HG03558 (cell line): ENCODE data around the gene DNAH6.
"Not testable (repeated sequence)": the region's sequence is repeated elsewhere in the genome, so short reads cannot be mapped to it uniquely, and the experiment has no call there.

ENCODE experiments used
- ATAC-seq: cut with Tn5 transposase; IDR thresholded peaks from one replicate; pipeline ENCODE4 v1.9.1; 2021; ENCODE audit warnings: moderate number of reproducible peaks; ENCODE audit not compliant: unreplicated experiment; ENCODE audit errors: extremely low read depth

Gene DNAH6

DNA sequence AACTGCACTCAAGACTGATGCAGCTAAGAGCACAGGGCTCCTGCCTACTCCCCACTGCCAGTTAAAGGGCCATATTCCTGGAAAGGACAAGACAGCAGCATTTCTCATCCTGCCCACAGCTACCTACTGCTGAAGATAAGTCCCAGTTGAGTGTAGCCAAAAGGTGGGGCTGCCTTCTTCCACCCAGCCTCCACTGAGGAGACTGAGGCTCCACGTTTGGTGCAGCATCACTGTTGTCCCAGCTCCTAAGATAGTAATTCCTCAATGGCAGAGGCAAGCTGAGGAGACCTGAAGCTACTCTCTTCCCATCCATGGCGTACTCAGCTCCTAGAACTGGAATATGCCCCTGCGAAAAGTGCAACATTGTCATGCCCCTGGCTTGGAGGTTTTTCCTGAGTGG, 214.9 kb downstream of the DNAH6 start:
- no peak for ATAC-seq

DNA sequence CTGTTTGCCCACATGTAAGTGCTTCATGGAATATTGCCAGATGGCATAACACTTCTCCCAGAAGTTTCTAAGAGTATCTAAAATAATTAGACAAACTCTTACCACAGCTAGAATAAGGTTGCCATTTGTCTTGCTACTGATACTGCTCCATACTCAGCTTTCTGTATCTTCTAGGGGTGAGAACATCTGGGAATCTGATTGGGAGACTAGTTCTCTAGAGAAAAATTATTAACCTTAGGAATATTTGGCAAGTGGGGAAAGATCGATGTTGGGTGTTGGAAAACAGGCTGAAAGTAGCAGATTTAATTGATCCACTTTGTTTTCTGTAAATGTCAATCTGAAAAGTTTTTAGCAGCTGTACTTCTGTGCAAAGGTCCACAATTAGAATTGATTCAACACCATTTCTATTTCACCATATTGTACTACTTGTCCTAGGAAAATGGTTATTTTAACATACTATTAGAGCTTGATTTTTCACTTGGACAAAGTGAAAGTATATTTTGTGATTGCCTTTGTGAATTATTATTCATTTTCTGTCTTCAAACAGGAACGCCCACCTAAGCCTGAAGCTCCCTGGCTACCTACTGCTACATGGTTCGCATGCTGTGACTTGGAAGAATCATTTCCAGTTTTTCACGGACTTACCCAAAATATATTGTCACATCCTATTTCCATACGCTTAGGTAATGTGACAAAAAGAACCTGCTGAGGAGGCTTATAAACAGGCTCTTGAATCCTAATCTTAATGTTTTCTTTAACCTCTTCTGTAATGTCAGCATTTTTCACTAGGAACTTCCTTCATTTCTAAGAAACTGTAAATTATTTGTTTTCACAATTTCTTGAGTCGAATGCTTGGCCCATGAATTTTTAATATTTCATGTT, 216.8 kb downstream of the DNAH6 start:
- no peak for ATAC-seq

DNA sequence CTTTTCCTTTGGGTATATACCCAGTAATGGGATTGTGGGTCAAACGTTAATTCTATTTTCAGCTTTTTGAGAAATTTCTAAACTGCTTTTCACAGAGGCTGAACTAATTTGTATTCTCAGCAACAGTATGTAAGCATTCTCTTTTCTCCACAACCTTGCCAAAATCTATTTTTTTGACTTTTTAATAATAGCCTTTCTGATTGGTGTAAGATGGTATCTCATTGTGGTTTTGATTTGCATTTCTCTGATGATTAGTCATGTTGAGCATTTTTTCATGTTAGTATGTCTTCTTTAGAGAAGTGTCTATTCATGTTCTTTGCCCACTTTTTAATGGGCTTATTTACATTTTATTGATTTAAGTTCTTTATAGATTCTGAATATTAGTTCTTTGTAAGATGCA, 219.1 kb downstream of the DNAH6 start:
- no peak for ATAC-seq

DNA sequence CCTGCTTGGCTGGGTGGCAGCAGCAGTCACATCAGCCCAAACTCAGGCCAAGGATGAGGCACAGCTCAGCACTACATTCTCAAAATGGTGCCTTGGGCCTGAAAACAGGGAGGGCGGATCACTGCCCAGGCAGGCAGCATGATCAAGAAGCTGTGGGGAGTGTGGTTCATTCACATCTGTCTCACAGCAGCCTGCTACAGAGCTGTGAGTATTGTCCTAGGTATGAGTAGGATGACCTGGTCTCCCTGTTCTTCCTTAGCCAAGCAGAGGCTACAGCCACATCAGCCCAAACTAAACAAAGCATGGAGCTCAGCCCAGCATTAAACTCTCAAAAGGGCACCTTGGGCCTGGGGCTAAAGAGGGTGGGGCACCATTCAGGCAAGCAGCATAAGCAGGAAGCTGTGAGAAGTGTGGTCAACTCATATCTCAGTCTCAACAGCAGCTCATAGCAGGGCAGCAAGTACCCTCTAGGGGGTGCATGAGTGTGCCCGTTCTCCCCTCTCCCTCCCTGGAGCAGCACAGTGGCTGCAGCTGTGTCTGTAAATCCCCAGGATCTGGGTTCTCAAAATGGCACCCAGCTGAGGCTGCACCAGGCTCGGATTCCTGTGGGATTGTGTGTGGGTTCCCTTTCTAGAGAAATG, 225.0 kb downstream of the DNAH6 start:
- ATAC-seq: peak; percentile 83

DNA sequence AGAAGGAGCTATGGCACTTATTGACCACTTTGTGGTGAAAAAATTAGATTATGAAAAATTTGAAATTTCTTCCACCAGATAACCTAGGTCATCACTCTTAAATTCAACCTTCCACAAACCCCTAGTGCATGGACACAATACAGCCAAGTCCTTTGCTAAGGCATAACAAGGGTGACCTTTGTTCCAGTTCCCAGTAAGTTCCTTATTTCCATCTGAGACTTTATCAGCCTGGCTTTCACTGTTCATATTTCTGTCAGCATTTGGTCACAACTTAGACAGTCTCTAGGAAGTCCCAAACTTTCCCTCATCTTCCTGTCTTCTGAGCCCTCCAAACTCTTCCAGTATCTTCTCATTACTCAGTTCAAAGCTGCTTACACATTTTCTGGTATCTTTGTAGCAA, 232.0 kb downstream of the DNAH6 start:
- ATAC-seq: no peak

DNA sequence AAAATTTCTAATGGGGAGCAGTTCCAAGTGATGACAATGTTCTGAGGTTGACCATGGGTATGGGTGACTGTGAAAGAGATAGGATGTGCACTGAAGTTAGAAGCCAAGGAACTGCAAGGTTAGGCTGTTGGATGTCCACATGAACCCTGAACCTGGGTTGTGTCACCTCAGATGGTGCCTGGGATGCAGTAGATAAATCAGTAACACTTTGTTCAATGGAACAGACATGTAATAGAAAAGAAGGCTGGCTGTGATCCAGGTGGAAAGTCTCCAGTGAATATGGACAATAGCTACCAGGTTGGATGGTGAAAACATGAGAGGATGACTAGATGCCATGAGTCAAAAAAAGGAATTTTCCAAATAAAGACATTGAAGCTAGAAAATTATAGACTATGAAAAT, 233.1 kb downstream of the DNAH6 start:
- ATAC-seq: no peak

DNA sequence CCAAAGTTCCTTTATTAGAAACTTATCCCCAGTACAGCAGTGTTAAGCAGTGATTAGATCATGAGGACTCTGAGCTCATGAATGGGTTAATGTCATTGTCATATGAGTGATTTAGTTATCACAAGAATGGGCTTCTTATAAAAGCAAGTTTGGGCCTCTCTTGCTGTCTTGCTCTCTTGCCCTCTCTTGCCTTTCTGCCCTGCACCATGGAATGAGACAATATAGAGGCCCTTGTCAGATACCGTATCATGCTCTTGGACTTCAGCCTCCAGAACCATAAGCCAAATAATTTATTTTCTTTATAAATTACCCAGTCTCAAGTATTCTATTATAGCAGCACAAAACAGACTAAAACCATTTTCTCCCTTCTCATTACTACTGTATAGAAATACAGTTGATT, 238.8 kb downstream of the DNAH6 start:
- ATAC-seq: no peak

DNA sequence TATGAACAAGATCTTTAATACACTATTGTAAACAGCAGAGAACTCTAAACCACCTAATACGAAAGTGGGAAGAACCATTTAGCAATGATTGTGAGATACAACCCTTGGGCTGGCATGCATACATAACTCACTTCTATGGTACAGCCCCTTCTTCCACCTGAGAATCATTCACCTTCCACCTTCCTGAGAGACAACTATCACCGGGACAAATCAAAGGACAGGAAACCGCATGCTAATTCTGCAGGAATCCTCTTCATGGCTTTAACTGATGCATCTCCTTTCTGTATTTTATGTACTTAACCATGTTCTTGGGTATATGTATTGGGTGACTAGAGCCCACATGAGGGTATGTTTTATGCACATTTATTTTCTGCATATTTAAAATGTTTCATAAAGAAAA, 241.3 kb downstream of the DNAH6 start:
- no peak for ATAC-seq

DNA sequence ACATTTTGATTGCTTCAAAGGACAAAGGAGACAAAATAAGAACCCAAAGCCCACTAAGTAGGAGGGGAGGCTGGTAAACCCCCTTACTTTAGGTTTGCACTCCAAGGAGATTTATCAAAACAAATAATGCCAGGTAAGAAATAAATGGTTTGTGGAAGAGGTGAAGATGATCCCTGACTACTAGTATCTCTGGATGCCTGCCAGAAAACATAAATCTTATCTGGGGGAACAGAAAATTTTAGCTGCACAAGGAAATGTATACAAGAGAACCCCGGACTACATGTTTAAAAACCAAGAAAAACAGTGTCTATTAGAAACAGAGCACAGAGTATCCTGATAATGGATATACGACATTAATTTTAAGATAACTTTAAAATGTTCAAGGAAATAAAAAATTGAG, 250.5 kb downstream of the DNAH6 start:
- no peak for ATAC-seq

DNA sequence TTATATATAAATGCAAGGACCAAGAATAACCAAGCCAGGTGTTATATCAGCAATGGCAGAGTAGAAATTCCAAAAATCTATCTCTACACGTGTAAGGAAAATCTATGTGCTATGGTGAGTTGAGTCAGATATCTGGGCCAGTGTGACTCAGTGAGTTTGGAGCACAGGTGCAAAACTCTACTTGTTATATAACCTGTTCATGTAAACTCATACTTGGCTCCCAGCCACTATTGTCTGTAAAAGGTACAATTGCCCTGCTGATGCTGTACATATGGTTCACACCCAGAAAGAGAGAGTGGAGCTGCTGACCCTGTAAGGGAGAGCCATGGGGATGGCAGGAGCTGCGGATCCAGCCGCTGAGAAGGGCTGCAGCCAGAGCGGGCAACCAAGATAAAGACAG, 252.5 kb downstream of the DNAH6 start:
- no peak for ATAC-seq

DNA sequence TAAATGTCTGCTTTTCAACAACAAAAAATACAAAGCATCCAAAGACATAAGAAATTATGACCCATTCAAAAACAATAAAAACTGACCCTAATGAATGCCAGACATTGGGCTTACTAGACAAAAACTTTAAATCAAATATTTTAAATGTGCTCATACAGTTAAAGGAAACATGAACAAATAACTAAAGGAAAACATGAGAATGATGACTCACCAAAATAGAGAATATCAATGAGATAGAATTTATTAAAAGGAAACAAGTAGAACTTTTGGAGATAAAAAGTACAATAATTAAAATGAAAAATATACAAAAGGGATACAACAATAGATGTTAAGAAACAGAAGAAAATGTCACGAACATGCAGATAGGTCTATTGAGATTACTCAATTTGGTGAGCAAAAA, 254.0 kb downstream of the DNAH6 start:
- ATAC-seq: no peak

DNA sequence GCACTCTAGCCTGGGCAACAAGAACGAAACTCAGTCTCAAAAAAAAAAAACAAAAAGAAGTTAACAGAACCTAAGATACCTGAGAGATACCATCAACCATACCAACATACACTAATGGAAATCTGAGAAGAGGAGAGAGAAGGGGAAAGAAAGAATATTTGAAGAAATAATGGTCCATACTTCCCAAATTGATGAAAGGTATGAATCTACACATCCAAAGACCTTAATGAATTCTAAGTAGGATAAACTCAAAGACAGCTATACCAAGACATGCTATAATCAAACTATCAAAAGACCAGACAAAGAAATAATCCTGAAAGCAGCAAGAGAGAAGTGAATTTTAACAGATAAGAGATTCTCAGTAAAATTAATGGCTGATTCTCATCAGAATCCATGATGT, 255.0 kb downstream of the DNAH6 start:
- no peak for ATAC-seq

DNA sequence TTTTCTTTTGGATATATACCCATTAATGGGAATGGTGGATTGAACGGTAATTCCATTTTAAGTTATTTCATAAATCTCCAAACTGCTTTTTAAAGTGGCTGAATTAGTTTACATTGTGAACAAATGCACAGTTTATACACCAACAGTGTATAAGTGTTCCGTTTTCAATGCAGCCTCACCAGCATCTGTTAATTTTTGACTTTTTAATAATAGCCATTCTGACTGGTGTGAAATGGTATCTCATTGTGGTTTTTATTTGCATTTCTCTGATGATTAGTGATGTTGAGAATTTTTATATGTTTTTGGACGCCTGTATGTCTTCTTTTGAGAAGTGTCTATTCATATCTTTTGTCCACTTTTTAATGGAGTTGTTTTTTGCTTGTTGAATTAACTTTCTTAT, 257.3 kb downstream of the DNAH6 start:
- not testable (repeated sequence) for ATAC-seq

DNA sequence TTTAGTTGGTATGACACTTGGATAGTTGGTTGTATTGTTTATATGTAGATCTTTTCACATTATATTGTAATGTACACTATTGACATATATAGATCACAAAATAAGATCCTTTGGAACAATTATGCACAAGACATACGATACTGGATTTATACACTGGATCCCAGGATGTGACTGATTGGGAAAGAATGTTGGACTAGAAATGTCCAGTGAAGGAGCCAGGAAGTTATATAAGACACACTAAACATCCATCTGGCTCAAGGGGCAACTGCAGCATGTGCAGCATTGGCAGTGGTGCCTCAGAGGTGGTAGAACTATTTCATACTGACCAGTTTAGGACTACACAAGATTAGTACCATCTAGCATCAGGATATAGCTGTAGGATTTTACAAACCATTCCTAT, 259.7 kb downstream of the DNAH6 start:
- no peak for ATAC-seq

DNA sequence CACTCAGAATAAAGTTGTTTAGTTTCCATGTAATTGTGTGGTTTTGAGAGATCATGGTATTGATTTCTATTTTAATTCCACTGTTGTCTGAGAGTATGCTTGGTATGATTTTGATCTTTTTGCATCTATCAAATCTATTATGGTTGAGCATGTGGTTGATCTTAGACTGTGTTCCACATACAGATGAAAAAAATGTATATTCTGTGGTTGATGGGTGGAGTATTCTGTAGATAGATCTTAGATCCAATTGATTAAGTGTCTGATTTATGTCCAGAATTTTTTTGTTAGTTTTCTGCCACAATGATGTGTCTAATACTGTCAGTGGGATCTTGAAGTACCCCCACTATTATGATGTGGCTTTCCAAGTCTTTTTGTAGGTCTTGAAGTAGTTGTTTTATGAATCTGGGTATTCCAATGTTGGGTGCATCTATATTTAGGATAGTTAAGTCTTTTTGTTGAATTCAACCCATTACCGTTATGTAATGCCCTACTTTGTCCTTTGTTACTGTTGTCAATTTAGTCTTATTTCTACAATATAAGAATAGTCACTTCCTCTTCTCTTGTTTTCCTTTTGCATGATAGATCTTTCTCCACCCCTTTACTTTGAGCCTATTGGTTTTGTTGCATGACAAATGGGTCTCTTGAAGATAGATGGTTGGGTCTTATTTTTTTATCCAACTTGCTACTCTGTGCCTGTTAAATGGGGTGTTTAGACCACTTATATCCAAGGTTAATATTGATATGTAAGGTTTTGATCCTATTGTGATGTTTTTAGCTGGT, 262.8 kb downstream of the DNAH6 start:
- no peak for ATAC-seq

DNA sequence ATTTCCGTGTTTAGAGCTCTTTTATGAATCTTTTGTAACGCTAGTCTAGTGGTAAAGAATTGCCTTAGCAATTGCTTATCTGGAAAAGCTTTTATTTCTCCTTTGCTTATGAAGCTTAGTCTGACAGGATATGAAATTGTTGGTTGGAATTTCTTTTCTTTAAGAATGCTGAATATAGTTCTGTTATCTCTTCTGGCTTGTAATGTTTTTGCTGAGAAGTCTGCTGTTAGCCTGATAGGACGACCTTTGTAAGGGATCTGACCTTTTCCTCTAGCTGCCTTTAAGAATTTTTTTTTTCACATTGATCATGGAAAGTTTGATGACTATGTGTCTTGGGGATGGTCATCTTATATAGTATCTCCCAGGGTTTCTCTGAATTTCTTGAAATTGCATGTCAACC, 263.5 kb downstream of the DNAH6 start:
- ATAC-seq: no peak

DNA sequence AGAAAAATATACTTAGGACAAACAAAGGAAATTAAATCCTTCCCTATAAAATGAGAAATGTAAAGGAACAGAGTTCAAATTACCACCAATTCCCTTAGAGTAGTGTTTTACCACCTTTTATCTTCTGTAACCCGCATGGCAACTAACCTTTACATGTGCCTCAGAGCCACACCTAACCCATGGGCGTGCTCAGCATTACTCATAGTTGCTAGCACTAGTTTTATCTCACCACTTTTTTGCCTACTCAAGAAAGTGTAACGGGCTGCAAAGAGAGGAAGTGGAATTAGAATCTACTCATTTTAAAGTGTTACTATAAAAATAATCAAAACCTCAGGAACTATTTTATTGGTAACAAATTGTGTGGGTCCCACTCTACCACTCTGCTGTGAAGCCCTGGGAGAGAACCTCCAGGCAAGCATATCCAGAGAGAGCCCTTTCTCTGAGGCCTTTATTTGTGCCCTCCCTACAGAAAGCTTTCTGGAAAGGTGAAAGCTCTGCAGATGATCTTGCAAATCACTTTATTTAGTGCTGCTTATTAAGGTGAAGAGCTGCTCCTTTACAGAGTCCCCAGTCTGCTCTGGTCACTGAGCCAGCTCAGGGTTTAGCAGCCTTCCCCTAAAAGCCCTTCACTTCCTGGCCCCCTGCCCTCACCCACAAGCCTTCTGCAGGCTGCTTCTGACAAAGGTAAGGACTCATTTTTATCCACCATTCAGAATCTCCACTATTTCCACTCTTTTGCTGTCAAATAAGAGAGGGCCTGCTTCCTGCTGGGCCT, 265.8 kb downstream of the DNAH6 start:
- ATAC-seq: peak; percentile 71

DNA sequence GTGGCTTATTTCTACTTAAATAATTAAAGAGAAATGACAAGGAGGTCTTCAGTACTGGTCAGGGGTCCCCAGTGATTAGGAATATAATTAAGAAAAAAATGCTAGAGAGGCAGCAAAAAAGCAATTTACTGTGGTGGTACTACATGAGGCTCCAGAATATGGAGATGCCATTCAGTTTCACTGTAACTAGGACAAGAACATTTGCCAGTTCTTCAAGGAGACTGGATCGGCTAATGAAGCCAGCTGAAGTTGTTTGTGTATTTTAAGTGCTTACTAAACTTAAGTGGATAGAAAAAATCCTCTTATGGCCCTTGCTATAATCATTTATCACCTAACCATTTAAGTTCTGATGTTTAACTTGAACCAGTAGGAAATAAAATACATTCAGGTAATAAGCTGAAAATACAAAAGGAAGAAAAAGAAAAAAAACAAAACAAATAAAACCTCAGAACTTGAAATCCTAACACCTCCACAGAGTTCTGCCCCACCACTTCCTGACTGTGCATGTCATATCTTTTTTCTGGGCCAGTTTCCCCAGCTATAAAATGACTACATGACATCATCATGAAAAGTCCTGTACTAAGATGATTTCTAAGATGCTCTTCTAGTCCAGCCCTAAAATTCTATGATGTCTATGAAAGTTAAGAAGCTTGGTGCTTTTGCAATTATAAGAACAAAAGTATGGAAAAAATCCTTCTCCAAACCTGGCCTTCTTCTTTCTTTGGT, 266.6 kb downstream of the DNAH6 start:
- ATAC-seq: no peak

DNA sequence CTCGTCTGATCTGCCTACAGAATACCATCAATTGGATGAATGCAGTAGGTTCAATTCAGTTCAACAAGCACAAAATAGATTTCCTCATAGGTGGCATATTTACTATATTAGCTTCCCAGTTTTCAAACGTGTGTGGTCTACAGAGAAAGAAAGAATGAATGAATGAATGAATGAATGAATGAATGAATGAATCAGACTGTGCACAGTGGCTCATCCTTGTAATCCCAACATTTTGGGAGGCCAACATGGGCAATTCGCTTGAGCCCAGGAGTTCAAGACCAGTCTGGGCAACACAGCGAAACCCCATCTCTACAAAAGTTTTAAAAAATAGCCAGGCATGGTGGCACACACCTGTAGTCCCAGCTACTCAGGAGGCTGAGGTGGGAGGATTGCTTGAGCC, 269.7 kb downstream of the DNAH6 start:
- ATAC-seq: no peak

DNA sequence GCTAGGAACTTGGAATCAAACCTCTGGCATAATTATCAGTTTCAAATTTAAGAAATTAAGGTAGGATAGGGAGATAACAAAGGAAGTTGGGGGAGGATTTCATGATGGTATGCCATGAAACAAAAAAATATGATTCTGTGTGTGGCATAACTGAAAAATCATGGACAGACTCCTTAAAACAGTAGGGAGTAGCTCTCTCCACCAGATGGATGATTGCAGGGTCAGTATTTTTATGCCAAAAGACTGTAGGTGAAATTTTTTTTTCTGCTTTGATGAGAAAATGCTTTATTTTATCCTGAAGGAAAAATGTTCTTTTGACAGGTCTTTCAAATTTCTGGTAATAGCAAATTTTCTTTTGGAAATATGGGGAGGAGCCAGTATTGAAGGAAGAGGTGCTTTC, 270.3 kb downstream of the DNAH6 start:
- ATAC-seq: no peak
